Temporal lobe (tissue), 2 donors: ENCODE measurements around the gene ZNF652. TPM values are rescaled to one million over a fixed set of nuclear protein-coding genes. Genes with fewer than 3 reads are reported as not detected.

Experiments
- small RNA-seq: library from RNA; depleted of rRNA; stranded (forward); fragments of <200 nt; gene quantifications from one replicate; pipeline ENCODE3, GENCODE V24; 2014; ENCODE audit warnings: low replicate concordance
- total RNA-seq: library from RNA; depleted of rRNA; stranded (reverse); fragments of >200 nt; gene quantifications from one replicate; pipeline ENCODE4 v1.2.3, GENCODE V29; 2014

ZNF652 gene
- total RNA-seq, 1 donor from 2014 or later, result 31.5 TPM

Small RNA genes within 50 kb of the gene (small RNA-seq; reads per million reads assigned to genes)
- not detected for gene MIR6129

Other genes with a start within 250 kb of the ZNF652 start
- not detected for gene B4GALNT2, start 229.5 kb downstream of the ZNF652 start, total RNA-seq
- 0.25 TPM for gene GNGT2, start 151.7 kb downstream of the ZNF652 start, total RNA-seq
- gene ABI3, start 151.5 kb downstream of the ZNF652 start, total RNA-seq, result 0.25 TPM
- gene PHOSPHO1, start 131.5 kb downstream of the ZNF652 start, total RNA-seq, result 1.7 TPM
- gene PHB1, start 52.6 kb upstream of the ZNF652 start, total RNA-seq, result 36.4 TPM
- 3.0 TPM for gene NGFR, start 133.0 kb upstream of the ZNF652 start, total RNA-seq
- 9.6 TPM for gene NXPH3, start 213.6 kb upstream of the ZNF652 start, total RNA-seq